Fibroblast of the conjunctiva (primary cell): Measurements from ENCODE around the gene RNFT2.
"Not testable (repeated sequence)": the region's sequence is repeated elsewhere in the genome, so short reads cannot be mapped to it uniquely, and the experiment has no call there.

ENCODE experiments used
- DNase-seq: peaks from one replicate; pipeline ENCODE4 v3.0.0-alpha.2; 2010; ENCODE audit warnings: low read depth

Gene RNFT2

DNA sequence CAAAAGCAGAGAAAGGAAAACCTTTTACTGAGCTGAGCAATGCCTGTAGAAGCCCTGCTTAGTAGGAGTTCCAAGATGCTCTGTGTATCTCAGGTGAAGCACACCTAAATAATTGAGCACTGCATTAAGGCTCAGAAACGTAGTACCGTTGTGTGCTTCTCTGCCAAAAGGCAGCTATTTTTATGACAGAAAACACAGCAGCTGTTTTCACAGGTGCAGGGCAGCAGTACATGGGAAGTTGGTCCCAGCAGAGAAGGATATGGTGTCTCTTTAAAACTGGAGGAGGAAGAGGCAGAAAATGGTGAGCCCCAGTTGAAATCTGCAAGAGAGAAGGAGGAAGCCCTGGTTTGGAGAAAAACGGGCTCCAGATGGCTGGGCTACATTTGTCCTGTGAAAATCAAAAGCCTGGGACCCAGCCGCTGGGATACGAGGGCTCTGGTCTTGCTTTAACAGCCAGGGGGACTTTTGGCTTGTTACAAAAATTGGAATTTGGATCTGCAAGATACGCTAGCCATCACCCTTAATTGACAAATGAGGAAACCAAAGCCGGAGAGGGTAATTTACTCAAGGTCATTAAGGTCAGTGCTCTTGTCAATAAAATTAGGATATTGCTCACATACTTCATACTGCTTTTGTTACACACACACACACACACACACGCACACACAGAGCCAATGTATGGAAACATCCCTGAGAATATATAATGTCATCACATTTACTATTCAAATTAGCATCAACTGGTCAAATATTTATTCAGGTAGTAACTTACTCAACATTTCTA, 27.6 kb upstream of the RNFT2 start:
- DNase-seq: no peak

DNA sequence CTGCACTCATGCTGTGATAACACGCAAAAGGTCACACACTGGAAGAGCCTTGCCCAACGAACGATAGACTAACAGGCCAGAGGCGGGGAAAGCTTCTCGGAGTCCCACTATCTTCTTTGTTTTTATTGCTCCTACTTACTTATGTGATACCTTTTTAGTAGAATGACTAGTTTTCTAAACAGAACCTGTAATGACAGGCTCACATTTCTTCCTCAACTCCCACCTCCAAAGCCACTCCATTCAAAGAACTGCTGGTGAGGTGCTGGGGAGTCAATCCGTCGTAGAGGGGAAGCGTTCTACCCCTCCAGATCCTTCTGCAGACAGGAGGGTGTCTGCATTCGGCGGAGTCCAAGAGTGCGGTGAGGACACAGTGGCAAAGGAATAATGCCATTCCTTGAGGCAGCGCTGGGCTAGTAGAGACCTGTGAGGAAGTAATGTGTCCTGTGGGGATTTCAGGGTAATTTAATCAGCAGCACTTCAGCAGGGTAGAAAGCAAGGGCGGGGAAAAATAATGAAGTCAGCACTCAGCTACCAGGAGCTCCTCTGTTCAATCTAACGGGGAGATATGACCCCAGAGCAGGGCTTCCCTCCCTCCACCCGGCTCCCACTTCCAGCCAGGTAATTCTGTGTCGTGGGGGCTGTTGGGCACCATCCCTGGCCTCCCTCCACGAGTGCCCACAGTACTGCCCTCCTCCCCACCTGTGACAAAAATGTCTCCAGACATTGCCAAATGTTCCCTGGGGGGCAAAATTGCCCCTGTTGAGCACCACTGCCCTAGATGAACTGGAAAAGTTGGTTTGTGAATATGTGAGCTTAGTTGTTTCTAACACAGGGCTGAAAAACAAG, 25.4 kb upstream of the RNFT2 start:
- no peak for DNase-seq

DNA sequence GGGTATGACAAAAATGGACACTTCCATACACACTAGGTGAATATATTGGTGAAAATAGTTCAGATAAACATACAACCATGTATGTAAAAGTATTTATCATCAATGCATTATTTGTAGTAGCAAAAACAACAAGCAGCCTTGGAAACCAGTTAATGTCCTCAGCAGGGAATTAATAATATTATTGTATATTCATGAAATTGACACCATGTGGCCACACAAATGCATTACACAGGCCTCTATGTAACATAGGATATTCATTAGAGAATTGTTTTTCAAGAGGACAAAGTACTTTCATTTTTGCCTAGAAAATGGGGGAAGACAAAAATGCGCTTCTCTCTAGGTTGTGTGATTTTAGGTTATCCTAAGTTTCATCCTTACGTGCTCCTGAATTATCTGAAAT, 24.6 kb upstream of the RNFT2 start:
- no peak for DNase-seq

DNA sequence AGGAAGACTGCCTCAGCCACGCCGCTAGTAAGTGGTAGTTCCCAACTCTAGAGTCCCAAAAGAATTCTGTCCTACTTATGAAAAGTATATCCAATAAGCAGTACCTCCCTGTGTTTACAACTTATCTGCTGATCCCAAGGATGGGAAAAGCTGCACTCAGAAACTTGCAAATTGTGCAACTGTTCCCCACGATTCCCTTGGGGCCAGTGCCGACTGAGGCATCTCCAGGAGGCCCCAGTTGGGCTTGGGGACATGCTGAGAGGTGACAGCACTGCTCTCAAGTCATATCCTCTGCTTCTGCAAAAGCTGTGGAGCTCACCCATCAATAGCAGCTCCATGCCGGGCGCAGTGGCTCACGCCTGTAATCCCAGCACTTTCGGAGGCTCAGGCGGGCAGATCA, 23.9 kb upstream of the RNFT2 start:
- no peak for DNase-seq

DNA sequence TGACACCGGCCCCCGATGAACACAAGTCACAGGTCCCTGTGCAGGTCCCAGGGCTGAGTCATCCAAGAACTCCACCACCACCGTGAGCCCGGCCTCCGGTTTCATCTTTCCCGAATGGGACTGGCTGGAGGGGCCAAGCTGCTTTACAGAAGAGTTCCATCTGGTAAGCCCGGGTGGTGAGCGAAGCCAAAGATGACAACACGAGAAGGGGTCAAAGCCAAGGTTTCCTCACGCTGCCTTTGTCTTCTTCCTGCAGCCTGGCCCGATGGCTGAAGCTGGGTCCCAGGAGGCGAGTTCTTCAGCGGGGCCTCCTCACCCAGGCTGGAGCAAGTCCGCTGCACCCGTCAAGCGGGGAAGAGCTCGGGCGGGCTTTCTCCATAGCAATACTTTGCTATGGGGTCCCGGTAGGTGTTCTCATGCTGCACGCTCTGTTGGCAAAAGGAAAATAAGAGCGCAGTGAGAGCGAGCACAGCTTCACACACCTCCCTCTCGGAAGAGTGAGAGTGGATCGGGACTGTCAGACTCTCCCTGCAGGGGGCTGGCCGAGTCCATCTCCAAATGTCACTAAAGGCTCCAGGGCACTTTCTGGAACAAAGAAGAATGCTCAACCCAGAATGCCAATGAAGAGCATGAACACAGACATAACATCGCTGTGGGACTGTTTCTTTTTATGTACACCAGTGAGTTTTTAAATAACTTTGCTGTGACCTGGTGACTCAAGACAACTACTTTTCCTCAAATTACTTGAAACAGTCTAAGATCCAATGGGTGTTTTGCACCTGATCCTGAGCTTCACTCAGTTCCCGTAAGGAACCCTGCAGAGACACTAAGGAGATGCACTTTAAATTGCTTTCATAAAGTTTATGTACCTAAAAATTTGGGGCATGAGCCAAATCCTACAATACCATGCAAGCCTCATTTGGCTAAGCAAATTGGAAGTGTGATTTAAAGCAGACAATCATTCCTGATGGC, 20.4 kb upstream of the RNFT2 start:
- peak; percentile 43 for DNase-seq

DNA sequence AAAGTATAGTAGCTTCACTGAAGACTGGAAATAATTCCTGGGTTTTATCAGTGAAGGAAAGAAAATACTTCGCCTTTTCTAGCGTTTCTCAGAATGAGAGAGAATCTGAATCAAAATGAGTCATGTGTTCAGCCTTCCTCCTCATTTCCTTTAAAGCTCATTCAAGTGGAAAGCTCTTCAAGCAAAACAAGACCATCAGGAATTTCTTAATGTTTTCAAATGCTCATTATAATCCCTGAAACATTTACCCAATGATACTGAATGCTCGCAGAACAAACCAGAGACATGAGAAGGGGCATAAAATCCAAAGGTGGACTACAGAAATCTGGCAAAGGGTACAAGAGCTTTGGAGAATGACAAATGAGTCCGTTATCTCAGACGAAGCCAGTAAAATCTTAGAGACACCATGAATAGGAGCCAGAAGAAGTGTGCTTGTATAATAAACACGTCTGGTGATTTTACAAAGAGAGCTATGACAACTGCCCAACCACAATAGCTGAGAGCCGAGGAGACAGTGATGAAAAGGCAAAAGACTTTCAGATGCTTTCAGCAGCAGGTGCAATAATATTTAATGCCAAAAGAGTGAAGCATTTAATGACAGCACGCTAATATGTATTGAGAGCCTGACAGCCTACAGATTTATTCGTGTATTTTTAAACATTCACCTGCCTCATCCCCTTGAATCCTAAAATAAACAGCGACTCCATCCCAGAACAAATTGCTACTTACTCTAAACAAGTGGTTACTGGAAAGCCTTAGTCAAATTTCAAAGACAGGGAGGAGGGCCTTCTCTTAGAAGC, 19.3 kb upstream of the RNFT2 start:
- DNase-seq: no peak

DNA sequence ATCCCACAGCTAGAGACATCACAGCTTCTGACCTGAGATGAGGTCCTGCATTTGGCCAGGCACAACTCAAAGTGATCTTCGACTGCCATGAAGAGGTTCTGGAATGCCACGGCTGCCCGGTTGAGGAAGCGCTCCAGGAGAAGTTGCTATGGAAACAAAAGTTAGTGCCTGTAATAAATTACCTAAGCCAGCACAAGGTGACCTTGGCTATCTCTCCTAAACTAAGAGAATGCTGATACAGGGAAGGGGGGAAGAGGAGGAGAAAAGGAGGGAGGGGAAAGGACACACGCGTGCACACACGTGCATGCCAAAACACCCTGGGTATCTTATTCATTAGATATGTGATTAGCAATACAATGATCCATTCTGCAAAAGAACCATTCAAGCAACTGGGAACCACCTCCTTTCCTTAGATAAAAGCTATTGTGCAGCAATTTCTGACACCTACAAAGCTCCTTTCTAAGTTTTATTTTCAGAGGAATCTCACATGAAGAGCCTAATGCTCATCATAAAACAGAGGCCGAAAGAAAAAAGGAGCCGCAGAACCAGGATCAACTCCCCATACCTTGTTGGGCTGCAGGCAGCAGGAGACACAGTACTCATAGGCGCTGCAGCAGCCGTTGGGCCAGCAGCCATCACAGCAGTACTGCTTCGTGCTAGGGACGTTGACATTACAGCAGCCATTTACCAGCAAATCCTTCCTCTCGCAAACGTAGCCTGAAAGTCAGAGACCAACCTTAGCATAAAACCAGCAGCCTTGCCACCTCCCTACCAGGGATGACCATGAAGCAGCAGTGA, 18.2 kb upstream of the RNFT2 start:
- DNase-seq: no peak

DNA sequence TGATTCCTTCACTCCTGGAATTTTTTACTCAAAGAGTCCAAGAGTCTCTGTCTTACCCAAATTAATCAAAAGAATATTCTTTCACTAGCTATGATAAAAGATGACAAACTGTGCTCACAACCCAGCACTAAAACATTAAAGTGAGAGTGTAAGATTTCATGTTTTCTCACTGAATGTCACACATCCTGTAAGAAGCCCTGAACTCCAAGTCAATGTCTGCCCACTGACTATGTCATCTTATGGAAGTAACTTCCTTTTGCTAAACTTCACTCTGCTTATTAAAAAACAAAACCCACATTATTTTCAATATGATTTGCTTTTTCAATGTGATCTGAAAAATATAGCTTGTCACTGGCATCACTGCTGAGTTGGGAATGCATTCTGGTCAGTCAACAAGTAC, 15.9 kb upstream of the RNFT2 start:
- DNase-seq: no peak

DNA sequence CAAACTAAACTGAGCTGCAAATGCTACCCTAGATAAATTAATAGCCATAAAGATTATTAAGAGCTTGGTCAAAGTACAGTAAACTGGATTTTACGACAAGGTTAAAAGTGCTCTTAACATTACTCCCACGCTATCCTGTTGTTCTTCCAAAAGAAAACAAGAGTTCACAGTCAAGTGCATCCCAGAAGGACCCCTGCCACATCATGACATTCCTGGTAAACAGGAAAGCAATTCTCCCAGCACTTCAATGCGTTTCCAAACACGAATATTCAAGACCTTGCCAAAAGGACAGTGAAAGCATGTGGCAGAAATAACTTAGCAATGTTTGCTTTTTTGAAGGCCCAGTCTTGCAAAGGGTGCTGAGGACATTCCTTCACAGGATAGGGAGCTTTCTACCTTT, 11.4 kb upstream of the RNFT2 start:
- DNase-seq: no peak

DNA sequence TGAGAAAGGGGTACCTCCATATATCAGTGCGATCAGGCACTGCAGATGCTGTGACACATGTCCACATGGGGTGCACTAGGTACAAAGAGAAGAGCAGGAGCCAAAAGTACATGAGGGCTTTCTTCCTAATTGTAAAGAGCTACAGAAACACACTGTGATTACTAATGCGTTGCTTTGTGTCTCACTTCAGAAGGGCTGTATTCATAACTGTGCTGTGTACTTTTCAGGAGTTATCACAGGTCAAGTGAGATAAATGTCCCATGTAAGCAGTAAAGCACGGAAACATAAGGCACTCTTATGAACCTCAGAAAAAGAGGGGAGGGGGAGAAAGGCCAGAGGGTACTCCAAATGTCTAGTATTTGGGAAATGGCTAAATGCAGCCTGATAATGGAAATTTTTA, 10.9 kb upstream of the RNFT2 start:
- no peak for DNase-seq

DNA sequence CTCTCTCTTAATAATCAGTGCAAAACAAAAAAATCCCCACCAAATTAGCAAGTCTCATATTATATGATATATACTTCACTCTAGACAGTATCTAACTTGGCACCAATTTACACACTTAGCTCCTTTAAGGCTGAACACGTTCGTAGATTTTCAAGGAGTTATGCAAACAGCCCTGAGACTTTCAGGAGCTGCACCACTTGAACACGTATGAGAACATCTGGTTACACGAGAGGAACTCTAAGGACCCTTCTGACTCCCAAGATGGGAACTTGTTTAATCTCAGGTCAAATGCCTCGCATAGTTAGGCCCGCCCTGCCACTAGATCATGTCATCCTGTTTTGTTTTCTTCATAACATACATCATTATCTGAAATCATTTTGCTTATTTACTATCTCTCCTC, 10.2 kb upstream of the RNFT2 start:
- no peak for DNase-seq

DNA sequence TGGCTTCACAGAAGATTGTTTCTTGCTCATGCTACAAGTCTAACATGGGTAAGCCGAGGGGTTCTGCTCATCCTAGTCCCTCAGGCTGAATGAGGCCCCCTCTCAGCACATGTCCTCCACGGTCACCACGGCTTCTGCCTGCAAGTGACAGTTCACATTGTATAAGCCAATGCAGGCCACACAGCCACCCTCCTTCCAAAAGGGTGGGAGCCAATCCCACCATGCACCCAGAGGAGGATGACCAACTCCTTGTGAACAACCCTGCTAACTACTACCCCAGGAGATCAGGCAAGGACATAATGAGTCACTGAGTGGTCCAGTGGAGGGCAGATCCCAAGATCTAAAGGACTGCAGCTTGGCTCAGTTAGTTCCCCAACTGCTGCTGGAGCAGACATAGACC, 6.3 kb upstream of the RNFT2 start:
- DNase-seq: no peak

DNA sequence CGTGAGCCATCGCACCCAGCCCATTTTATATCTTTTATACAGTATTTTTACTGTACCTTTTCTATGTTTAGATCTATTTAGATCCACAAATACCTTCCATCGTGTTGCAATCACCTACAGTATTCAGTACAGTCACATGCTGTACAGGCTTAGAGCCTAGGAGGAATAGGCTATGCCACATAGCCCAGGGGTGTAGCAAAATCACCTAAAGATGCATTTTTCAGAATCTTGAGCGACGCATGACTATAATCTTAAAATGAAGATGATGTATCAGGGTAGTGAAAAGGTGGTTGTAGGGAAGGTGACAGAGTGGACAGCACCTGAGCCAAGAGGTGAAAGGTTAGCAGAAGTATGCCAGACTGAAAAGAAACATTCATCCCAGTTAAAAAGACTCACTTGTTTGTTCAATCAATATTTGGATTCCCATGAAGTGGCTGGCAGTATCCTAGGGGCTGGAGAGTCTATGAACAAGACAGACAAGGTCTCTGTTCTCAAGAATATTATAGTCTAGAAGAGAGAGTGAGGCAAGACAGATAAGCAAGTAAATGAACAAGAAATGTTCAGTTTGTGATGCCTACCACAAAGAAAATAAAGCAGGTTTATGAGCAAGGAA, 3.9 kb upstream of the RNFT2 start:
- DNase-seq: no peak

DNA sequence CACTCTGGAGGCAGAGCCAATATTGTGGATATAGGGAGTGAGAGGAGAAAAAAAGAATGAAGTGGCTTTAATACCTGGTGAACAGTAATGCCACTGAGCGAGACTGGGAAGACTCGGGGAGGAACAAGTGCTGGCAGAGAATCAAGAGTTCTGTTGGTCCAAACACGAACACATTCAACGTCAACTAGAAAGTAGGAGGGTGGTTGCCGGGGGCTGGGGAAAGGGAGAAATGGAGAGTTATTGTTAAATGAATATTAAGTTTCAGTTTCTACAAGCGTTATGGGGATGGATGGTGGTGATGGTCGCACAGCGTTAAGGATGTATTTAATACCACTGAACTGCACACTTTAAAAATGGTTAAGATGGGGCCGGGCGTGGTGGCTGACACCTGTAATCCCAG, 3.0 kb upstream of the RNFT2 start:
- DNase-seq: no peak

DNA sequence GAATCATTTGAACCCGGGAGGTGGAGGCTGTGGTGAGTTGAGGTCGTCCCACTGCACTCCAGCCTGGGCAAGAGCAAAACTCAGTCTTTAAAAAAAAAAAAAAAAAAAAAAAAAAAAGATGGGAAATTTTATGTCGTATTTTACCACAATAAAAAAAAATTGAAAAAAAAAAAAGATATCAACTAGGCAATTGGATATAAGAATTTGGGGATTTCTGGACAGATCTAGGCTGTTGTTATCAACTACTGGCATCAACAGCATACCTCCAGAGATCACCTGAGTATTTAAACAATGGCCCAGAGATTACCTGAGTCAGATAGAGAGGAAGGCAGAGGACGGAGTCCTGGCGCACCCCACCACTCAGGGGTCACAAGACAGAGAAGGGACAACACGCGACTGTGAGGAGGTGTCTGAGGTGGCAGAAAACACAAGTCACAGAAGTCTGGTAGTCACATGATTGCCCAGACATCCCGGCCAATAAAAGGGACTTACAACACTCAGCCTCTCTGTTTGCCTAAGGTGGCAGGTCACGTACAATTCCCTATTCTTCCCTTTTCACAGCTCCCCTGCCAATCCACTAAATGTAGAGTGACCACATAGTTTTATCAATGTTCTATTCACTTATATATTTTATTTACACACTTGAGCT, 2.0 kb upstream of the RNFT2 start:
- DNase-seq: no peak

DNA sequence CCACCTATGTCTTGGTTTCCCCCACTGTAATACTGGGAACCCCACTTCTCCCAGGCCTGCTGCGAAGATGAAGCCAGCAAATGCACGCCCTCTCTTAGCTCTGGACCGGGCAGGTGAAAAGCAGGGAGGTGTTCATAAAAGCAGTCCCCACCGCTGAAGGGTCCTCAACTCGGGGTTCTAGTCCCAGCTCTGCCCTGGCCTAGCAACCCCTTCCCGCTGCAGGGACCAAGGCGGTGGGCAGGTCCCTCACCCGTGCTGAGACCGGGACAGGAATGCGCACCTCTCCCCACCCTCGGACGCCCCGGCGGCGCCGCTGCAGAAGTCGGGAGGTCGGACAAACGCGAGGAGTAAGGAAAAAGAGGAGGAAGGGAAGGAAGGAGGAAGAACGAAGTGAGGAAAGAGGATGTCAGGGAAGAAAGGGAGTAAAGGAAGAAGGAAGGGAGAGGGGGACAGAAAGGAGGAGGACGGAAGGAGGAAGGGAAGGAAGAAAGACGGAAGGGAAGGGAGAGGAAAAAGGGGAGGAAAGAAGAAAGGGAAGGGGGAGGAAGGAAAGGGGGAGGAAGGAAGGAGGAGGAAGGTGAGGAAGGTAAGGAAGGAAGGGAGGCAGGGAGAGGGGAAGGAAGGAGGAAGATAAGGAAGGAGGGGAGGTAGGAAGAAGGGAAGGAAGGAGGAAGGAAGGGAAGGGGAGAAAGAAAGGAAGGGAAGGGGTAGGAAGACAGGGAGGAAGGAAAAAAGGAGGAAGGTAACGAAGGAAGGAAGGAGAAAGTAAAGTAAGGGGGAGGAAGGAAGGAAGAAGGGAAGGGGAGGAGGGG, 947 bp upstream of the RNFT2 start:
- DNase-seq: no peak

DNA sequence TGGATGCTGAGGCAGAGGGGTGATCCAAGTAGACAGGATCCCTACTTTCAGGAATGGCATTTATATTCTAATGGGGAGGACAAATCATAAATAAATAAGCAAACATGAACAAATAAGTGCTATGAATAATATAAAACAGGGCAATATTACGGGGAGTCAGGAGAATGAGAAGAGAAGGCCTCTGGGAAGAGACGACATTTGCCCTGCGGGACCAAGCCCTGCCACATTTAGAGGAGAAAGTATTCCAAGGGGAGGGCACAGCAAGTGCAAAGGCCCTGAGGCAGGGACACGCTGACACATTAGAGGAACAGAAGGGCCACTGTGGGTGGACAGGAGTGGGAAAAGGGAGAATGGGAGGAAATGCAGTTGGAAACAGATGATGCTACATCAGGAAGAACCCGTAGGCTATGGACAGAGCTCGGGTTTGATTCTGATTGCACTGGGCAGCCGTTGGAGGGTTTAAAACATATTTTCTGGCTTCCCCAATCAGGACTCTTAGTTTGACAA, 1.3 kb downstream of the RNFT2 start:
- DNase-seq: no peak

DNA sequence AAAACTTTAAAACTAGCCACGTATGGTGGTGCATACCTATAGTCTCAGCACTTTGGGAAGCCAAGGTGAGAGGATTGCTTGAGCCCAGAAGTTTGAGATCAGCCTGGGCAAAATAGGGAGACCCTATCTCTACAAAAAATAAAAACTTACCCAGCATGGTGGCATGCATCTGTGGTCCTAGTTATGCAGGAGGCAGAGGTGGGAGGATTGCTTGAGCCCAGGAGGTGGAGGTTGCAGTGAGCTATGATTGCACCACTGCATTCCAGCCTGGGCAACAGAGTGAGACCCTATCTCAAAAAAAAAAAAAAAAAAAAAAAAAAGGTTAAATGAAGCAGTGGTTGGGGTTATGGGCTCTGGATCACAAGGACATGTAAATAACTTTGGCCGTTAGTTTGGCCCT, 4.7 kb downstream of the RNFT2 start:
- DNase-seq: not testable (repeated sequence)

DNA sequence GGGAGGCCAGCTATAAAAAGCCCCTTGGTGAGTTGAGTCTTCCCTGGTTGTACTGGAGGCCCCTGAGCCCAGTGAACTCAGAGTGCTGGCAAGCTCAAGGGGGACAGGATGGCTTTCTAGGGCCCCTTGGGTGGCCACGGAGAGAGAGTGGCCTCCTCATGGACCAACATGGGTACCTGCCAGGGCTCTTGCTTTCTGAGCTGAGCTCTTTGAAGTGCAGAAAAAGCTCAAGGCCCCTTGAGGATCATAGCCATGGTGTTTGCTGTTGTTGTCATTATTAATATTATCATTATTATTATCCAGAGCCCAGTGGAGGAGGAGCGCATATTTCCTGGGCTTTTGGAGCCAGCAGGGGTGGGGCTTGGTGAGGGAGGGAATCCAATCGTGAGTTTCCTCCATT, 6.7 kb downstream of the RNFT2 start:
- no peak for DNase-seq
